Esophagus muscularis mucosa (tissue), 4 donors: ENCODE measurements around the gene CCZ1B. TPM values are rescaled to one million over a fixed set of nuclear protein-coding genes. Genes with fewer than 3 reads are reported as not detected.
A peak's percentile ranks its signal among the peaks of the same experiment; 100 is the strongest.
"Not testable (repeated sequence)": the region's sequence is repeated elsewhere in the genome, so short reads cannot be mapped to it uniquely, and the experiment has no call there.

Experiments
- DNase-seq: peaks from one replicate; pipeline ENCODE4 v3.0.0-alpha.2; 2017; ENCODE audit errors: extremely low spot score
- H3K27ac ChIP-seq, 4 donors: fragments of 200-600 bp; sonication (generic); replicated peaks in 1 of 4; 1 replicate in 3 of 4; 2 replicates in 1 of 4; pipeline ENCODE4 v1.5.1; 2016 to 2019; ENCODE audit warnings: mild to moderate bottlenecking in 1 of 4
- H3K27me3 ChIP-seq, 4 donors: fragments of 200-600 bp; sonication (generic); one replicate each; pipeline versions ENCODE4 v1.5.1 to v1.6.0; 2016 to 2019
- H3K36me3 ChIP-seq, 4 donors: fragments of 200-600 bp; sonication (generic); one replicate each; pipeline ENCODE4 v1.5.1; 2016 to 2019
- H3K4me1 ChIP-seq, 4 donors: fragments of 200-600 bp; sonication (generic); one replicate each; pipeline ENCODE4 v1.5.1; 2016 to 2019
- H3K4me3 ChIP-seq, 4 donors: fragments of 200-600 bp; sonication (generic); 1 replicate in 2 of 4; 2 replicates in 2 of 4; pipeline ENCODE4 v1.5.1; 2016 to 2019; ENCODE audit warnings: mild to moderate bottlenecking in 4 of 4, moderate library complexity in 1 of 4
- H3K9me3 ChIP-seq, 4 donors: fragments of 200-600 bp; sonication (generic); 1 replicate in 3 of 4; 2 replicates in 1 of 4; pipeline ENCODE4 v1.5.1; 2016 to 2019
- WGBS: methylation state at CpG from one replicate; pipeline ENCODE4 v1.1.5; 2018; 5-methylcytosine and 5-hydroxymethylcytosine counted together
- intact Hi-C: fragments of 100-400 bp; cut with DNase I; formaldehyde crosslinking; loops from one replicate; pipeline ENCODE4 v1.15.1; 2023
- total RNA-seq, 4 donors: library from RNA; depleted of rRNA; stranded (reverse); fragments of >200 nt; gene quantifications; one replicate each; pipeline versions ENCODE4 v1.1.0 to v1.2.1, GENCODE V29; 2016

The CCZ1B gene
- total RNA-seq, 4 donors from 2014 or later: 15.4 to 70.6 (median 38.0) TPM

DNA sequence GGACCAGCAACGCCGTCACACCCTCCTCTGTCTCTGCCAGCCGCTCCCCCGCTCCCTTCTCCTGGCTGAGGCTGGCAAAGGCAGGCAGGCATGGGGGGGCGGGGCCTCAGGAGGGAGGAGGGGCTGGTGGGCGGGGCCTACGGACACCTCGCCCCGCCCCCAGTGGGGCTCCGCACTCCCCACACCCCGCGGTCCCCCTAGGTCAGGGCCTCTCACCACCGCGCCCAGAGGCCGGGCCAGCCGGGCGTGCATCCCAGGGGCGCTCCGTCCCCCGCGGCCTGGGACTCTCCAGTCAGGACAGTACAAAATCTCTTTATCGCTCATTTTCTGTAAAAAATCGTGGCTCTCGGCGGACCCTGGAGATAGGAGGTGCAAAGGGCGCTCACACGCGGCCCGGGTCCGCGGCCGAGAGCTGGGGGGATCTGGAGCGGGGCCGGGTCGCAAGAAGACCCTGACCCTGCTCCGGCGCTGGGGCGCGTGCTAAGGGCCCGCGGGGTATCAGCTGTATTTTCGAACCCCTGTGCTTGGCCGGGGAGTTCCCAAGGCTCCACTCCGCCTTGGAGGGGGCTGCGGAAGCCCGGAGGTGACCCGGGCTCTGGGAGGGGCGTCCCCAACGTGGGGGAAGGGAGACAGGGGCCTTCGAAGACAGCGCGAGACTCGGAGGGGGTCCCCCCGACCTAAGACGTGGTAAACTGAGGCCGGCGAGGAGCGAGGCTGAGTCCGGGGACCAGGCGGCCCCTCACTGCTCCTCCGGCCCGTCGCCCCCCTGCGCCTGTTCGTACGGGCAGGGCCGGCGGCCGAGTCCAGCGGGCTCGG lies 28.9 kb upstream of the CCZ1B start:
- H3K9me3 ChIP-seq, H3K27ac ChIP-seq, intact Hi-C loops, H3K36me3 ChIP-seq, DNase-seq: not testable (repeated sequence)
- H3K4me3 ChIP-seq: peak overlapping the region; percentile 48 to 57 (median 51)
- peaks cover 0 to 18% (median 11%) of the 10 kb centered on the region in 4 donors for H3K4me1 ChIP-seq
- H3K27me3 ChIP-seq: peaks cover 0 to 12% (median 0%) of the 10 kb centered on the region in 4 donors
- WGBS: no CpG with 5 or more reads among the region's 71 CpGs

DNA sequence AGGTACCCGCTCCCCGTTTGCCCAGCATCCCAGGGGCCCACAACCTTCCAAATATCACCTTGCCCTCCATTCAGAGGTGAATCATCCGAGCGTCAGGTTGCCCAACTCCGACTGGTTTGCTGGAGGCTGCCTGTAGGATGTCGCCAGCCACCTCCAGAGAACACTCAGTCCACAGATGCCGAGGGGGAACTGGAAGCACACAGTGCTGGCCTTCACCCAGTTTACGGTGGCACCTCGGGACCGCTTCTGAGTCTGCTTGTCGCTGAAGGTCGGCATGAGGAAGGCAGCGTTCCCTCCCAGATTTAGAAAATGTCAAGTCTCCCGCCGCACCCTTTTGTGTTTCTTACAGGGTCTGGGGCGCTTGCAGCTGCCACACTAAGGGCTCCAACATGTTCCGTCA lies 27.6 kb upstream of the CCZ1B start:
- H3K4me1 ChIP-seq: peaks cover 0 to 18% (median 11%) of the 10 kb centered on the region in 4 donors
- H3K4me3 ChIP-seq, H3K27ac ChIP-seq, H3K9me3 ChIP-seq, intact Hi-C loops, H3K36me3 ChIP-seq, DNase-seq: not testable (repeated sequence)
- H3K27me3 ChIP-seq: peaks cover 0 to 12% (median 0%) of the 10 kb centered on the region in 4 donors
- WGBS: no CpG with 5 or more reads among the region's 17 CpGs

- H3K36me3 ChIP-seq, H3K27ac ChIP-seq, DNase-seq, H3K9me3 ChIP-seq, intact Hi-C loops, H3K4me1 ChIP-seq, H3K4me3 ChIP-seq: not testable (repeated sequence)
- WGBS: 85% methylated on average over 6 of the region's 6 CpGs
- peaks cover 0 to 11% (median 0%) of the 10 kb centered on the region in 4 donors for H3K27me3 ChIP-seq
Measured at GRCh38 chr7:6849127-6849526, 23.1 kb upstream of the CCZ1B start.

GRCh38 chr7:6847751-6848150 lies 21.7 kb upstream of the CCZ1B start:
- H3K27ac ChIP-seq, intact Hi-C loops: not testable (repeated sequence)
- WGBS: 88% methylated on average over 18 of the region's 18 CpGs

DNA sequence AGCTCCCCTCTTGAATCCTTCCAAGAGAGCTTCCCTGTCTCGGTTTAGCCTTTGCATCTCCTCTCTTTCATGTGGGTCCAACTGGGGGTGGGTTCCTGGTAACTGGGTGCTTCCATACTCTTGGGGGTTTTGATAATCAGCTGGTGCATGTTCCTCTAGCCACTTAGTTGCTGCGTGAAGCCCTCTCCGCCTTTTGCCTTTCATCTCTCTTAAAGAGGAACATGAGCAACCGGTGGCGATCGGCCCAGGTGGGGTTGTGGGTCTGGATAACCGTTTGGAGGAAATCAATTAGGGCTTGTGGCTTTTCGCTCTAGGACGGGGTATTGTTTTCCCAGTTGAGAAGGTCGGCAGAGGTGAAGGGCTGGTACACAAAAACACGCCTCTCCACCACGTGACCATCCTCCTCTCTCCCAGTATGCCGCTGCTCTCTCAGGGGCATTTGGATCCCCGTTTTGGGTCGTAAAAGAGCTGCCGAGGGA lies 19.9 kb upstream of the CCZ1B start:
- H3K27ac ChIP-seq, H3K4me3 ChIP-seq, H3K36me3 ChIP-seq, H3K9me3 ChIP-seq, DNase-seq, H3K4me1 ChIP-seq, intact Hi-C loops: not testable (repeated sequence)
- WGBS: 64% methylated on average over 16 of the region's 16 CpGs
- peaks cover 0 to 22% (median 0%) of the 10 kb centered on the region in 4 donors for H3K27me3 ChIP-seq

More at GRCh38 chr7:6847751-6848150, 21.7 kb upstream of the CCZ1B start:
- H3K36me3 ChIP-seq, H3K4me1 ChIP-seq, H3K4me3 ChIP-seq, DNase-seq, H3K9me3 ChIP-seq: not testable (repeated sequence)
- peaks cover 0 to 19% (median 0%) of the 10 kb centered on the region in 4 donors for H3K27me3 ChIP-seq

DNA sequence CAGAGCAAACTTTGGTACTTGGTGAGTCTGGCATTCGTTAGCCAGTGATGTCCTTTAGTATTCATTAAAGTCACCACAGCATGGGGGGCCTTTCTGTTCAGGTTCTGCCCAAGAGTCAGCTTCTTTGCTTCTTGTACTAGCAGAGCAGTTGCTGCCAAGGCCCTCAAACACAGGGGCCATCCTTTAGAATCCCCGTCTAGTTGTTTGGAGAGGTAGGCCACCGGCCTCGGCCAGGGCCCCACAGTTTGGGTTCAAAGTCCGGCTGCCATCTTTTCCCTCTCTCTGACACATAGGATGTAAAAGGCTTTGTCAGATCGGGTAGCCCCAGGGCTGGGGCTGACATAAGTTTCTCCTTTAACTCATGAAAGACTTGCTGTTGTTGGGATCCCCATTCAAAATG lies 17.6 kb upstream of the CCZ1B start:
- H3K27ac ChIP-seq, H3K4me1 ChIP-seq, H3K4me3 ChIP-seq, DNase-seq, intact Hi-C loops, H3K36me3 ChIP-seq, H3K9me3 ChIP-seq: not testable (repeated sequence)
- peaks cover 0 to 22% (median 0%) of the 10 kb centered on the region in 4 donors for H3K27me3 ChIP-seq
- WGBS: 66% methylated on average over 6 of the region's 6 CpGs

- H3K27me3 ChIP-seq: peaks cover 0 to 21% (median 0%) of the 10 kb centered on the region in 4 donors
- intact Hi-C loops, H3K4me3 ChIP-seq, H3K4me1 ChIP-seq, DNase-seq, H3K27ac ChIP-seq, H3K9me3 ChIP-seq, H3K36me3 ChIP-seq: not testable (repeated sequence)
- 31% methylated on average over 5 of the region's 5 CpGs for WGBS
Measured at GRCh38 chr7:6843092-6843491, 17.0 kb upstream of the CCZ1B start.

DNA sequence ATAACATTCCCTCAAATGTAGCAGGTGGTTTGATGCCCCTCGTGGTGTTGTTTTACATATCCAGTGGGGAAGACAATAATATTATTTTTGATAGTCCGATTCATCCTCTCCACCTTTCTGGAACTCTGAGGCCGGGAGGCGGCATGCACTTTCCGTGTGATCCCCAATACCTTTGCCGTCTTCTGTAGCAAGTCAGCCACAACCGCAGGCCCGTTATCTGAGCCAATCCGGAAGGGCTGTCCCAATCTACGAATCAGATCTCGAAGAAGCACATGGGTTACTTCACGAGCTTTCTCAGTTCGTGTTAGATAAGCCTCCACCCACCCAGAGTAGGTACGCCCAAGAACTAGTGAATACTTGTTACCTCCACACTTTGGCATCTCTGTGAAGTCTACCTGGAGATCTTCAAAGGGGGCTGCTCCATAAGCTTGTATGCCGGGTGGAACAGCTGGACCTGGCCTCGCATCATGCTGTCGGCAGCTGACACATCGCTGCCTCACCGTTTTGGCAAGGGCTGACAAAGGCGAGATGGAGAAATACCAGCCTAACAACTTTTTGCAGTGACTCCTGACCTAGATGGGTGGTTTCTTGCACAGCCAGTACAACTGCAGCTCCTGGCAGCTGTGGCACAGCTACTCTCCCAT lies 16.3 kb upstream of the CCZ1B start:
- intact Hi-C loops, DNase-seq, H3K9me3 ChIP-seq, H3K36me3 ChIP-seq, H3K4me3 ChIP-seq, H3K27ac ChIP-seq, H3K4me1 ChIP-seq: not testable (repeated sequence)
- 81% methylated on average over 17 of the region's 20 CpGs for WGBS
- H3K27me3 ChIP-seq: peaks cover 0 to 16% (median 0%) of the 10 kb centered on the region in 4 donors

- H3K4me3 ChIP-seq, H3K36me3 ChIP-seq, H3K4me1 ChIP-seq, DNase-seq, intact Hi-C loops, H3K27ac ChIP-seq, H3K9me3 ChIP-seq: not testable (repeated sequence)
- peaks cover 0 to 19% (median 0%) of the 10 kb centered on the region in 4 donors for H3K27me3 ChIP-seq
- WGBS: 90% methylated on average over 10 of the region's 10 CpGs
Measured at GRCh38 chr7:6837081-6837480, 11.0 kb upstream of the CCZ1B start.

GRCh38 chr7:6835521-6835920 lies 9.4 kb upstream of the CCZ1B start:
- peaks cover 0 to 31% (median 0%) of the 10 kb centered on the region in 4 donors for H3K27me3 ChIP-seq
- H3K4me1 ChIP-seq, H3K9me3 ChIP-seq, H3K4me3 ChIP-seq, DNase-seq, intact Hi-C loops, H3K27ac ChIP-seq, H3K36me3 ChIP-seq: not testable (repeated sequence)
- WGBS: 69% methylated on average over 3 of the region's 3 CpGs
